ENCODE measurements around the gene P4HA2.

The P4HA2 gene

GRCh38 chr5:132268769-132269551, 41.3 kb upstream of the P4HA2 start:
- Histone ChIP-seq H3K4me3 (no peak overlapping the region), H3K9me3 (no peaks in the 10 kb centered on the region), H3K36me3 (peaks cover 0 to 69% (median 40%) of the 10 kb centered on the region in 3 donors), H3K4me1 (peaks cover 0 to 56% (median 29%) of the 10 kb centered on the region in 4 donors), H3K27me3 (no peaks in the 10 kb centered on the region), H3K27ac (peak overlapping the region; percentile 95 to 96)
- no peak for DNase-seq
- no peak for TF ChIP-seq CTCF (IDR thresholded peaks at IDR 0.05)
- intact Hi-C loops (cut with DNase I; ENCODE audit: low total_unique reads) = no loop called here

- H3K4me1 ChIP-seq = peaks cover 0 to 64% (median 37%) of the 10 kb centered on the region in 4 donors
- H3K36me3 ChIP-seq = peaks cover 0 to 61% (median 40%) of the 10 kb centered on the region in 3 donors
- no peak for DNase-seq
- intact Hi-C loops (cut with DNase I; ENCODE audit: low total_unique reads) = no loop called here
- H3K27me3 ChIP-seq = no peaks in the 10 kb centered on the region
- peak overlapping the region; percentile 95 to 96 for H3K27ac ChIP-seq
- TF ChIP-seq CTCF (IDR thresholded peaks at IDR 0.05) = no peak
- no peak overlapping the region for H3K4me3 ChIP-seq
- no peaks in the 10 kb centered on the region for H3K9me3 ChIP-seq
These were observed 40.5 kb upstream of the P4HA2 start for GRCh38 chr5:132267931-132268768.

- no peaks in the 10 kb centered on the region for H3K9me3 ChIP-seq
- H3K27ac ChIP-seq = peak overlapping the region; percentile 95 to 96
- H3K36me3 ChIP-seq = peaks cover 0 to 62% (median 37%) of the 10 kb centered on the region in 3 donors
- H3K27me3 ChIP-seq = no peaks in the 10 kb centered on the region
- peaks cover 0 to 73% (median 42%) of the 10 kb centered on the region in 4 donors for H3K4me1 ChIP-seq
- no peak overlapping the region for H3K4me3 ChIP-seq
- no peak for TF ChIP-seq CTCF (IDR thresholded peaks at IDR 0.05)
- DNase-seq = no peak
- intact Hi-C loops (cut with DNase I; ENCODE audit: low total_unique reads) = no loop called here
These were observed 39.6 kb upstream of the P4HA2 start for GRCh38 chr5:132267166-132267739.

GRCh38 chr5:132266836-132267160, 39.1 kb upstream of the P4HA2 start:
- H3K27ac ChIP-seq = peak overlapping the region; percentile 95 to 96
- peaks cover 0 to 60% (median 32%) of the 10 kb centered on the region in 3 donors for H3K36me3 ChIP-seq

More at GRCh38 chr5:132266836-132267160, 39.1 kb upstream of the P4HA2 start:
- H3K27me3 ChIP-seq = no peaks in the 10 kb centered on the region
- H3K4me1 ChIP-seq = peaks cover 0 to 77% (median 44%) of the 10 kb centered on the region in 4 donors
- no peaks in the 10 kb centered on the region for H3K9me3 ChIP-seq
- intact Hi-C loops (cut with DNase I; ENCODE audit: low total_unique reads) = no loop called here
- no peak overlapping the region for H3K4me3 ChIP-seq
- no peak for DNase-seq
- no peak for TF ChIP-seq CTCF (IDR thresholded peaks at IDR 0.05)
